Stimulated activated CD4-positive, alpha-beta T cell treated with anti-CD3 and anti-CD28 coated beads, Interleukin-4, amount 100 ng/mL, for 48 hours (primary cell): Measurements from ENCODE around the gene DNAJA2.
A peak's percentile ranks its signal among the peaks of the same experiment; 100 is the strongest.
"Not testable (repeated sequence)": the region's sequence is repeated elsewhere in the genome, so short reads cannot be mapped to it uniquely, and the experiment has no call there.

Experiments
- DNase-seq, 2 donors: peaks; one replicate each; pipeline ENCODE4 v3.0.0-alpha.2; 2020; ENCODE audit warnings: low read depth in 2 of 2

DNAJA2 gene

DNA sequence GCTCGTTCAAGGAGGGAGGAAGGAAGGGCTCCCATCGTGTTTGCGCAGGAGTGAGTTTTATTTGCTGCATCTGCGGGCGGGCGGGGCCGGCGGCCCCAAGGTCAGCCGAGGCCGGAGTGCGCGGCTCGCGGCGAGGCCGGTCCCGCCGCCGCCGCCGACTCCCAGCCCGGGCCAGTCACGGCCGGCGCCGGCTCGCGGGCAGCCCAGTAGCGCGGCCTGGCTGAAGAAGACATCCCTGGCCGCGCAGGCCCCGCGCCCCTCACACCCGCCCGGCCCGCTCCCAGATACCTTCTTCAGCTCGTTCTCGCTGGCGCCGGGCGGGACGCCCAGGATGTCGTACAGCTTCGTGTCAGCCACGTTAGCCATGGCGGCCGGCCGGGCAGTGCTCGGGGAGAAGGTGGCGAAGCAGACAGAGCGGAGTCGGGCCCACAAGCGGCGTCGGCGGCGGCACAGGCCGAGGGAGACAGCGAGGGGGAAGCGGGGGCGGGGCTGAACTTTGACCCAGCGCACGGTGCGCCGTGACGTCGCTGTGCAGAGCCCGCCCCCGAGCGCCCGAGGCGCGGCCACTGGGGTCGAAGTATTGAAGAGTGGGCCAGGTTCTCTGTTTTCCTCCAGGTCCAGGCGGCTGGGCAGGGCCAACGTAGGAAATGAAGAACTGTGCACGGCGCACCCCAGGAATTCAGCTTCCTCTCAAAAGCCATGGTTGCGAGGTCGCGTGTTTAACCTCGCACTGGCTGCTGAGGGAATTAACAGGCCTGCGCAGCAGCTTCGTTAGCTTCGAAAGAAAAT lies at the start of gene DNAJA2:
TSS of gene DNAJA2 (minus strand) at position 468 of the 789 bp plus-strand sequence. CDS start at position 366, 102 bp downstream.
- peak; percentile 92 to 94 for DNase-seq

DNA sequence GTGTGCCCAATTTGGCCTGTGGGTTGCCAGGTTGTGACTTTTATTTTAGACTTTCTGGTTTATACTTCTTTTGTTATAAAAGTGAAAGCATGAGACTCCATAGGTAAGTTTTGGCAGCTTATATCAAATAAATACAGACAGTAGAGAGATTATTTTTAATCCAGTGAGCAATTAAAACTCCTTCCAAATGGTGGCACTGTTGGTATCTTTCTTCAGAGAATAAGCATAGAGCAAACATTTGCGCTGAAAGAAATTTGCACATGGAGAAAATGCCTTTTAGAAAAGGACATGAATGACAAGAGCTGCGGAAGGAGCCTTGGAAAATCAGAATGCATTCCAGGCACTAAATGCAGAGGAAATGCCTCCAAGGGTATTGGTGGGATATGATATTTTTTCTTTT lies 46.1 kb upstream of the DNAJA2 start:
- no peak for DNase-seq

DNA sequence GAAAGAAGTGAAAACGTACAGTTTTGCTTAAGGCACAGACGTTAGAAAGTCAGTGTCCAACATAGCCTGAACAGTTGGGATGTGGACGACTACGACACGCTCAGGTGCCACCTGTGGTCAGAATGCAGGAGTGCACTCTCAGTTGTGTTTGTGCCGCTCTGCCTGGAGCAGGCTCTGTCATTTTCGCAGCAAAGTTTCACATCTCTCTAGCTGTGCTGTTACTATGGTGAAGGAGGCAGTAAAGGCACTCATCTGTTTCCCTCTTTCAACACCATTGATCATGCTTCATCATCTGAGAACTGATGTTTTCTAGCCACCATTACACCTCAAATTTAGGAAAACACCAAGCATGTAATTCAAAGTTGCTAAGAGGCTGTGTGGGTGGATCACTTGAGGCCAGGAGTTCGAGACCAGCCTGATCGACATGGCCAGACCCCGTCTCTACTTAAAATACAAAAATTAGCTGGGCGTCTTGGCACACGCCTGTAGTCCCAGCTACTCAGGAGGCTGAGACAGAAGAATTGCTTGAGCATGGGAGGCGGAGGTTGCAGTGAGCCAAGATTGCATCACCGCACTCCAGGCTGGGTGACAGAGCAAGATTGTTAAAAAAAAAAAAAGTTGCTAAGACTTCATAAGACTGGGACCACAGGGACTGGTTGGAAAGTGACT lies 44.9 kb upstream of the DNAJA2 start:
- DNase-seq = peak; percentile 17 to 28

DNA sequence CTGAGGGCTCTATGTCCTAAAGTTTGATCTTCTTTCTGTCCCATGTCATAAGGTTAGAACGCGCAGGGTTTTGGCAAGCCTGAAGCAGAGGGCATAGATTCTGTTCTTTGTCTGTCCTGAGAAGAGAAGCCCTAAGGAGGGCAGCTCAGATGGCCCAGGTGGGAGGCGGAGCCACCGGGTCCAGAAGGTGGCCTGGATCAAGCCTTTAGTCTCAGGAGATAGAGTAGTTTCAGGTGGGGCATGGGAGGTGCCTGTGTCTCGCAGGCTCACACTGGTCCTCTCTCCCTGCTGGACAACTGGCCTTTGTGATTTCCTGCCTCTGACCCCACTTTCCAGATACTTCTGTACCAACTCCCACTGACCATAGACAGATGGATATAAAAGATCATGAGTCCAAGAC lies 44.2 kb upstream of the DNAJA2 start:
- no peak for DNase-seq

DNA sequence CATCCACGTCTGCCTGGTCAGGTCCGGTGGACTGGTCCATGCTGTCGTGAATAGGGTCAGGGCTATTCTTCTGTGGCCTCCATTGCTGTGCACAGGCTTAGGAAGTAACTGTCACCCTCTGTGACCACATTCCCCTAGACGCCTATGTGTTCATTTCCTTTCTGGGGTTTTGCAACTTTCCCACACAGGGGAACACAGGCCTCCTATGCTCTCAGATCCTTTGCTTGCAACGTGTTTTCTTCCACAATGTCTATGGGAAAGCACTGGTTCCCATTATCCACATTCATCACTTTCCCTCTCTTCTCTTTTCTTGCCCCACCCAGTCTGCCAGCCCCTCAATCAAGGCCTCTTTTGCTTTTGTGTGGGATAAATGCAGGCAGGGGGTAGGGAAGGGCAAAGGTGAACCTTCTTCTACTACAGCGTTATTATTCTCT lies 43.2 kb upstream of the DNAJA2 start:
- DNase-seq = no peak

- no peak for DNase-seq
These were observed 40.4 kb upstream of the DNAJA2 start for GRCh38 chr16:47013910-47014309.

DNA sequence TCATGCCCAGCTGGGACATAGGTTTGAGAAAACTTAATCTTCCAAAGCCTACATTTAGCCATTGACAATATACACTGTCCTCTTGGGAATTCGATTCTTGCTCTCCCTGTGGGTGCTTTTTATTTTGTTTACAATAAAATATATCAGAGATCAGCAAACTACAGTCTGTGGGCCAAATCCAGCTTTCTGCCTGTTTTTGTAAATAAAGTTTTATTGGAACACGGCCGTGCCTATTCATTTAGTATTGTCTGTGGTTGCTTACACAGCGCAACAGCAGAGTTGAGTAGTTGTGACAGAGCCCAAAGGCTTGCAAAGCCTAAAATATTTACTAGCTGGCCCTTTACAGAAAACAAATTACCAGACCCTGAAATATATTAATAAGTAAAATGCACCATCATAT lies 39.7 kb upstream of the DNAJA2 start:
- no peak for DNase-seq

- not testable (repeated sequence) for DNase-seq
These were observed 37.3 kb upstream of the DNAJA2 start for GRCh38 chr16:47010812-47011211.

DNA sequence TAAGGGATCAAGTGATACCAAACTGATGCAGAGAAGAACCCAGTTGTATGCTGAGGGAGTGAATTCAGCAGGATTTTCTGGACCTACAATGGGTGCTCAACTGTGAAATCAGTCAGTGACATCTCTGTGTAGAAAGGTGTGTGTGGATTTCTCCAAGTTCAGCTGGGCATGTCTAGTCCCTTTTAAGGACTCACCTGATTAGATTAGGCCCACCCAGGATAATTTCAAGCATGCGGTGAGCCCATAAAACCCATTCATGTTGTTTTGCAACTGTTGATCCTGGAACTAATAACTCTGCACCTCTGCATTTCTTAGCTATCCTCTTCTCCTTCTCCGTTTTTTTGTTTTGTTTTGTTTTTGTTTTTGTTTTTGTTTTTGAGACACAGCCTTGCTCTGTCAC lies 35.1 kb upstream of the DNAJA2 start:
- DNase-seq = no peak

- no peak for DNase-seq
These were observed 34.7 kb upstream of the DNAJA2 start for GRCh38 chr16:47008174-47008573.

DNA sequence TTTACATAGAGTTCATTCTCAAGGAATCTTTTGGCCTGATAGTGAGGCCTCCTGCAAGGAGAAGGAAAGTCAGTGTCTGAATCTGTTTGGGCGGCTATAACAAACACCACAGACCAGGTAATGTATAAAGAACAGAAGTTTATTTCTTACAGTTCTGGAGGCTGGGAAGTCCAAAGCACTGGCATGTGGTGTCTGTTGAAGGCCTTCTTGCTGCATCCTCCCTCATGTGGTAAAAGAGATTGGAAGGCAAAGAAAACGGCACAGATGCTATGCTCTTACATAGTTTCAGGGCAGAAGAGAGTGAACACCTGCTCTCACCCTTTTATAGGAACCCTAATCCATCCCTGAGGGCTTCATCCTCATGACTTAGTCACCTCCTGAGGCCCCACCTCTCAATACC lies 31.2 kb upstream of the DNAJA2 start:
- DNase-seq = no peak

DNA sequence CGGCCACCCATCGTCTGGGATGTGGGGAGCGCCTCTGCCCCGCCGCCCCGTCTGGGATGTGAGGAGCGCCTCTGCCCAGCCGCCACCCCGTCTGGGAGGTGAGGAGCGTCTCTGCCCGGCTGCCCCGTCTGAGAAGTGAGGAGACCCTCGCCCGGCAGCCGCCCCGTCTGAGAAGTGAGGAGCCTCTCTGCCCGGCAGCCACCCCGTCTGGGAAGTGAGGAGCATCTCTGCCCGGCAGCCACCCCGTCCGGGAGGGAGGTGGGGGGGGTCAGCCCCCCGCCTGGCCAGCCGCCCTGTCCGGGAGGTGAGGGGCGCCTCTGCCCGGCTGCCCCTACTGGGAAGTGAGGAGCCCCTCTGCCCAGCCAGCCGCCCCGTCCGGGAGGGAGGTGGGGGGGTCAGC lies 26.6 kb upstream of the DNAJA2 start:
- not testable (repeated sequence) for DNase-seq

- no peak for DNase-seq
These were observed 24.4 kb upstream of the DNAJA2 start for GRCh38 chr16:46997844-46998243.

DNA sequence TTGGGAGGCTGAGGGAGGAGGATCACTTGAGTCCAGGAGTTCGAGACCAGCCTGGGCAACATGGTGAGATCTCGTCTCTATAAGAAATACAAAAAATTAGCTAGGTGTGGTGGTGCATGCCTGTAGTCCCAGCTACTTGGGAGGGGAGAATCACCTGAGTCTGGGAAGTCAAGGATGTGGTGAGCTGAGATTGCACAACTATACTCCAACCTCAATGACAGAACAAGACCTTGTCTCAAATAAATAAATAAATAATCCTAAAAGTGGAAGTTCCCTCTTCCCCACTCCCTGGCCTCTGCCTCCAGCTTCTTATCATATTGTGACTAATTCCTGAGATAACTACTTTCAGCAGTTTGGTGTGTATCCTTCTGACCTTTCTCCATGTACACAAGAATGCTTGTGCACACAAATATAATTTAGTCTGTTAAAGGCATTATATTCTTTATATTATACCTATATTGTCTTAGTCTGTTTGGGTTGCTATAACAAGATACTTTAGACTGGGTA lies 23.5 kb upstream of the DNAJA2 start:
- no peak for DNase-seq

DNA sequence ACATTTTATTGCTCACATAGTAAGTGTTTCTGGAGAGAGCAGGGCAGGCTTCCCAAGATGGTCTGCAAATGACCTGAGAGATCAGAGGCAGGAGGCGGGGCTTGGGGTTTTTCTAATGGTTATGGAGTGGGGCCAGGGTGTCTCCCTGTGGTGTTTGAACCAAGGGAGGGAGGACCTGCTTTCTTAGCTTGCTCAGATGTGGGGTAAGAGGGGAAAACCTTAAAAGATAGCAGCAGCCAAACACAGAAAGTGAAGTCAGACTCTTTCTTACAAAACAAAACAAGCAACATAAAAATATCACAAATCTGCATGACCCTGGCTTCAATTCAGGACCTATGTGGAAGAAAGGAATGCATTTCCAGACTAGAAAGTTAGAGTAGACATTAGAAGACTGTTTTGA lies 22.9 kb upstream of the DNAJA2 start:
- no peak for DNase-seq

DNA sequence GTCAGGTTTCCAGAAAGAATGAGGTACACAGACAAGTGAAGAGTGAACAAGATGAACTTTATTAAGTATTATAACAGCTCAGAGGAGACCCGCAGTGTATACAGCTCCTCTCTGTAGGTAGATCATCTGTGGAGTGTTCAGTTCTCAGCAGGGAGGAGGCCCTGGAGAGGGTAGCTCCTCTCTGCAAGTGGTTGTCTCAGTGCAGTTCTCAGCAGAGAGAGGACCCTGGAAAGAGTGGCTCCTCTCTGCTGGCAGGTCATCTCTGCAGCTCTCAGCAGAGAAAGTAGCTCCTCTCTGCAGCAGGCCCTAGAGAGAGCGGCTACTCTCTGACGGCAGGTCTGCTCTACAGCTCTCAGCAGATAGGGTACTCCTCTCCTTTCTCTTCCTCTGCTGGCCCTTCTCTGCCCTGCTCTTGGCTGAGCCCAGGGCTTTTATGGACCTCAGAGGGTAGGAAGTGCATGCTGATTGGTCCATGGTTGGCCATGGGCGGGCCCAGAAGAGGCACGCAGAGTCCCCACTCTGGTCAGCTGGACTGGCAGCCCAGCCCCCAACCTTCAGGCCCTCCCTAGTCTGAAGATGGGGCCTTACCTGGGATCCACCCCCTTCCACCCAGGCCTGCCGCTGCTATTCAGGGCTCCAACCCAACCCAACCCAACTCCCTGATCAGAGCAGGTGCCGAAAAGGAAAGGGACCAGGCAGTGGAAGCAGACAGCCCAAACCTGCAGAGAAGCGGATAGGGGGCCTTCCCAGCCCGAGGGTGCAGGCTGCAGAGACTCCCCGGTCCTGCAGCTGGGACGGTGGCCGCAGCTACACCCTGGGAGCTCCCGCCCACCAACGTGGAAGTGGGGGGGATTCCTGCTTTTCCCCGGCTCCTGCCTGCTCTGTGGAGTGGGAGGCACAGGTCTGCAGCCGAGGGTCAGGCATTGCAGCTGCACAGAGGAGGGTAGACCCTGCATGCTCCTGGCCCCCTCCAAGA lies 18.5 kb upstream of the DNAJA2 start:
- DNase-seq = no peak

DNA sequence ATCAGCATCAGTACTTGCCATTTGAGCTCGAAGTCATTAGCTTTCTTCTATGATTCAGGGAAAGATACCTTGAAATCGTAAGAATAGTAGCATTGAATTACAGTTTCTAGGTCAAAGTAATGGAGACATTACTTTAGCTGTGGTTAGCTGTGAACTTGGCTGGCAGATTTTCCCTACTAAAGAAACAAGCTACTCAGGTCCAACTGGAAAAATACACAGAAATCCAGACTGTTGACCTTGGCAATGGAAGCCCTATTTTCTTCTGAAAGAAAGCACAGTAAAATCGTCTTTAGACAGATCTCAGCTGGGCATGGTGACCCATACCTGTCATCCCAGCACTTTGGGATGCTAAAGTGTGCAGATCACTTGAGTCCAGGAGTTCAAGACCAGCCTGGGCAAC lies 13.4 kb upstream of the DNAJA2 start:
- DNase-seq = no peak

GRCh38 chr16:46986438-46986837 lies 13.0 kb upstream of the DNAJA2 start:
- no peak for DNase-seq

DNA sequence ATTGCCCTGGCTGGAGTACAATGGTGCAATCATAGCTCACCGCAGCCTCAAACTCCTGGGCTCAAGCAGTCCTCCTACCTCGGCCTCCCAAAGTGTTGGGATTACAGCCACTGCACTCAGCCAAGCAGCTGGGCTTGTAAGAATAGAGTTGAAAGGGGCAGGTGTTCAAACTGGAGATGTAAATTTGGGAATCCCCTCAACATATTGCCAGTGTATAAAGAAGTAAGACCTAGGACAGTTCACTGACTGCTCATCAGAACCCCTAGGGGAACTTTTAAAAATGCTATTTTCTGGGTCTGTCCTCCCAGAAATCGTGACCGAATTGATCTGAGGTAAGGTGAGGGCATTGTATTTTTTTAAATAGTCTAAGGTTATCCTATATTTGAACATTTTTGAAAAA lies 8.9 kb upstream of the DNAJA2 start:
- no peak for DNase-seq

DNA sequence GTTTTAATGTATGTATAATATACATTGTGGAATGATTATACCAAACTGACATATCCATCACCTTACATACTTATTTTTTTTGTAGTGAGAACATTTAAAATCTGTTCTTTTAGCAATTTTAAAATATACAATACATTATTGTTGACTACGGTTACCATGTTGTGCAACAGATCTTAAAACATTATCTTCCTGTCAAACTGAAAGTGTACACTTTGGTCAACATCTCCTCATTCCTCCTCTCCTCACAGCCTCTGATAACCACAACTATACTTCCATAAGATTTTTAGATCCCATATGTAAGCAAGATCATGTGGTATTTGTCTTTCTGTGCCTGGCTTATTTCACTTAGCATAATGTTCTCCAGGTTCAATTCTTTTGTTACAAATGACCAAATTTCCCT lies 7.5 kb upstream of the DNAJA2 start:
- no peak for DNase-seq

GRCh38 chr16:46976550-46976949 lies 3.1 kb upstream of the DNAJA2 start:
- DNase-seq = no peak

DNA sequence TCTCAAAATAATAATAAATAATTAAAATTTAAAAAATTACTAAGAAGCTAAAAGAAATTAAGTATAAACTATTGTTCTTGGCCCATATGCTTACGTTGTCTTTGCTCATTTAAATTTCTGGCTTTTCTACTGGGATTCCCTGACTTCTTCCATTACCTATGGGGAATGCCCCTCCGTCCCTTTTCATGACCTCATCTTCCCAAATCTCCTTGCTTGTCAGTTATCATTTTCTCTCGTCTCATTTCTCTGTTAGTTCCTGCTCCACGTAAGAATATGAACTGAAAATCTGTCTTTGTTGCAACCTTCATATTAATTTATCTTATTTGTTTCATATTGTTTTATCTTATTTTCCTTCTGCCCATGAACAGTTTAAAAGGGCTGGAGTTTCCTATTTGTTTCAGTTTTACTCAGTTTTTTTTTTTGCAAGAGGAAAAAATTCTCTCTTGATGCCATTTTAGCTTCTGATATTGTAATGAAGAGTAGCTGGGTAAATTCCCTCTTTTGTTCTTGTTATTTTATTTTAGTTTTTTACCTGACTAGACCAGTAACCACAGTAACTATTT lies 2.5 kb upstream of the DNAJA2 start:
- no peak for DNase-seq
